ENCODE measurements around the gene NBAS. TPM values are rescaled to one million over a fixed set of nuclear protein-coding genes. Genes with fewer than 3 reads are reported as not detected.

NBAS gene
- total and polyA plus RNA-seq, 9 of the 15 experiments (the other 6 are each of a cell fraction or from before 2014, with no cell fraction given), result 15.3 to 94.4 (median 69.9) TPM

DNA sequence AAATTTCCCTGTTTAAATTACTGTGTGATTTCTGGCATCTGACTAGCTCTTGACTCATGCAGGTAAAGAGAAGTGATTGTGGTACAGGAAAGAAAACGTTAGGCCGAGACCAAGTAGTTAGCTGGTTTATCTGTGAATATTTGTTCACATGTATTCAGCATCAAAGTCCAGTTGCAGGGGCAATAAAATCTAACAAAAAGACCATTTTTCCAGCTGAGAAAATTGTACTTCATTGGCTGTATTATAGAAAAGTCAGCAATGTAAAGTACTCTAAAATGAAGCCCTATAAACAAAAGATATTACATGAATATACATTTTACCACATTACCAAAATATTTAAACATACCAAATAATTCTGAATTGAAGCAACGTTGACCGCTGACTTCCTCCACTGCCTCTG is 88.3 kb downstream of the NBAS start (continued):
- TF ChIP-seq, protein P1, sequence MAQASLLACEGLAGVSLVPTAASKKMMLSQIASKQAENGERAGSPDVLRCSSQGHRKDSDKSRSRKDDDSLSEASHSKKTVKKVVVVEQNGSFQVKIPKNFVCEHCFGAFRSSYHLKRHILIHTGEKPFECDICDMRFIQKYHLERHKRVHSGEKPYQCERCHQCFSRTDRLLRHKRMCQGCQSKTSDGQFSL (CRISPR knock-in tag; IDR thresholded peaks at IDR 0.05), result no peak
- TF ChIP-seq, protein P1 (tag; IDR thresholded peaks at IDR 0.05), result no peak
- TF ChIP-seq NFIC (IDR thresholded peaks at IDR 0.05) (no peak), TCF3 (CRISPR knock-in tag; IDR thresholded peaks at IDR 0.05) (no peak), ARID1B (IDR thresholded peaks at IDR 0.05) (no peak), ZNF586 (CRISPR knock-in tag; conservative IDR thresholded peaks at IDR 0.05) (no peak)

DNA sequence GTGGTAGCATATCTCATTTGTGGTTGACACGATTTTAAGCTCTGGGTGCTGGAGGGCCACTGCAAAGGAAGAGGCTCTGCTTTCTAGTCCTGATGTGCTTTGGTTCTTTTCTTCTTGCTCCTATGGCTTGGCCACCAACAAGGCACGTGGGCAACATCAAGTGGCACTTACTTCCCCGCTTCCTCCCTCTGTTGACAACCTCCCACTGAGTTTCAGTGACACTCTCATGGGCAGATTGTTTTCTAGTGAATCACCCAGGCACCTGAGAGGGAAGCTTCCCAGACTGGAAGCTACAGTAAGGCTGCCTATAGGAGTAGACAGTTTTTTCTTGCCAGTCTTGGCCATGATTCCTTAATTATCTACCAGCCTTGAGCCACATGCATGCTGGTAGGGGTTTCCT is 89.0 kb downstream of the NBAS start:
- ChIA-PET POLR2A (interaction anchor here (0.8 to 1.2 kb wide), 2 partner anchors 8 to 10 kb away, joined by 4 to 5 read pairs; no protein-coding TSS in a partner anchor), CTCF (ENCODE audit: low intra/inter-chr PET ratio) (interaction anchor here (0.6 kb wide), 1 partner anchor 16 kb away, joined by 4 read pairs; no protein-coding TSS in a partner anchor)
- BruUV-seq (replicated peaks), result no TSS peak
- peaks cover 86% of the 10 kb centered on the region for H3K36me3 ChIP-seq (ENCODE audit: control insufficient read depth, insufficient read depth, low read length)
- H3K27ac ChIP-seq (ENCODE audit: extremely low read depth, low read depth, low read length), result no peak overlapping the region
- H3K9me3 ChIP-seq (replicated peaks; ENCODE audit: control insufficient read depth, insufficient read depth, low read depth, low read length), result no peaks in the 10 kb centered on the region
- in situ Hi-C loops (cut with MboI) (no loop called here), intact Hi-C loops (cut with micrococcal nuclease) (no loop called here)
- DNase-seq (ENCODE audit: extremely low read depth in 1 of 4, low spot score in 3 of 4) (no peak), FAIRE-seq (no peak), ATAC-seq (no peak; the same call in 2 of the 3 replicates)
- no peaks in the 10 kb centered on the region for H3K79me2 ChIP-seq (ENCODE audit: control insufficient read depth, insufficient read depth, low read length)
- H3K4me3 ChIP-seq, result no peak overlapping the region
- no peak overlapping the region for H3K9ac ChIP-seq (ENCODE audit: insufficient read depth in 1 of 2, low read depth in 2 of 2, low read length in 2 of 2)
- H3K4me1 ChIP-seq (replicated peaks in 1 of 2; ENCODE audit: control insufficient read depth in 2 of 2, insufficient read depth in 2 of 2, low read length in 2 of 2), result no peaks in the 10 kb centered on the region
- no peak overlapping the region for H2AFZ ChIP-seq (ENCODE audit: low read depth, low read length)
- no peaks in the 10 kb centered on the region for H4K20me1 ChIP-seq (replicated peaks; ENCODE audit: control insufficient read depth, insufficient read depth, low read length)
- H3K4me2 ChIP-seq (ENCODE audit: insufficient read depth, low read length), result no peak overlapping the region
- WGBS (ENCODE audit: insufficient coverage, low coverage, missing lambda C conversion rate), result 86% methylated on average over 3 of the region's 3 CpGs
- no peak for TF ChIP-seq MCM7 (IDR thresholded peaks at IDR 0.05)
- TF ChIP-seq, protein P2, sequence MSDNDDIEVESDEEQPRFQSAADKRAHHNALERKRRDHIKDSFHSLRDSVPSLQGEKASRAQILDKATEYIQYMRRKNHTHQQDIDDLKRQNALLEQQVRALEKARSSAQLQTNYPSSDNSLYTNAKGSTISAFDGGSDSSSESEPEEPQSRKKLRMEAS (CRISPR knock-in tag; IDR thresholded peaks at IDR 0.05), result no peak
- no peak for TF ChIP-seq TBP (optimal IDR thresholded peaks at IDR 0.05; ENCODE audit: low read depth, low read length)
- no peak for TF ChIP-seq MAFG (tag; conservative IDR thresholded peaks at IDR 0.05)
- TF ChIP-seq CHD1 (IDR thresholded peaks at IDR 0.05; ENCODE audit: low read length), result no peak
- no peak for TF ChIP-seq CXXC5 (CRISPR knock-in tag; IDR thresholded peaks at IDR 0.05)
- no peak for TF ChIP-seq NR1H2 (CRISPR knock-in tag; IDR thresholded peaks at IDR 0.05)
- TF ChIP-seq ZNF668 (CRISPR knock-in tag; IDR thresholded peaks at IDR 0.05), result no peak
- TF ChIP-seq, protein P3, sequence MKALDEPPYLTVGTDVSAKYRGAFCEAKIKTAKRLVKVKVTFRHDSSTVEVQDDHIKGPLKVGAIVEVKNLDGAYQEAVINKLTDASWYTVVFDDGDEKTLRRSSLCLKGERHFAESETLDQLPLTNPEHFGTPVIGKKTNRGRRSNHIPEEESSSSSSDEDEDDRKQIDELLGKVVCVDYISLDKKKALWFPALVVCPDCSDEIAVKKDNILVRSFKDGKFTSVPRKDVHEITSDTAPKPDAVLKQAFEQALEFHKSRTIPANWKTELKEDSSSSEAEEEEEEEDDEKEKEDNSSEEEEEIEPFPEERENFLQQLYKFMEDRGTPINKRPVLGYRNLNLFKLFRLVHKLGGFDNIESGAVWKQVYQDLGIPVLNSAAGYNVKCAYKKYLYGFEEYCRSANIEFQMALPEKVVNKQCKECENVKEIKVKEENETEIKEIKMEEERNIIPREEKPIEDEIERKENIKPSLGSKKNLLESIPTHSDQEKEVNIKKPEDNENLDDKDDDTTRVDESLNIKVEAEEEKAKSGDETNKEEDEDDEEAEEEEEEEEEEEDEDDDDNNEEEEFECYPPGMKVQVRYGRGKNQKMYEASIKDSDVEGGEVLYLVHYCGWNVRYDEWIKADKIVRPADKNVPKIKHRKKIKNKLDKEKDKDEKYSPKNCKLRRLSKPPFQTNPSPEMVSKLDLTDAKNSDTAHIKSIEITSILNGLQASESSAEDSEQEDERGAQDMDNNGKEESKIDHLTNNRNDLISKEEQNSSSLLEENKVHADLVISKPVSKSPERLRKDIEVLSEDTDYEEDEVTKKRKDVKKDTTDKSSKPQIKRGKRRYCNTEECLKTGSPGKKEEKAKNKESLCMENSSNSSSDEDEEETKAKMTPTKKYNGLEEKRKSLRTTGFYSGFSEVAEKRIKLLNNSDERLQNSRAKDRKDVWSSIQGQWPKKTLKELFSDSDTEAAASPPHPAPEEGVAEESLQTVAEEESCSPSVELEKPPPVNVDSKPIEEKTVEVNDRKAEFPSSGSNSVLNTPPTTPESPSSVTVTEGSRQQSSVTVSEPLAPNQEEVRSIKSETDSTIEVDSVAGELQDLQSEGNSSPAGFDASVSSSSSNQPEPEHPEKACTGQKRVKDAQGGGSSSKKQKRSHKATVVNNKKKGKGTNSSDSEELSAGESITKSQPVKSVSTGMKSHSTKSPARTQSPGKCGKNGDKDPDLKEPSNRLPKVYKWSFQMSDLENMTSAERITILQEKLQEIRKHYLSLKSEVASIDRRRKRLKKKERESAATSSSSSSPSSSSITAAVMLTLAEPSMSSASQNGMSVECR (CRISPR knock-in tag; IDR thresholded peaks at IDR 0.05), result no peak
- H3K9me1 ChIP-seq (ENCODE audit: control insufficient read depth, insufficient read depth, low read length), result no peaks in the 10 kb centered on the region
- H3K27me3 ChIP-seq (ENCODE audit: control insufficient read depth in 2 of 2, insufficient read depth in 2 of 2, low read length in 2 of 2), result no peaks in the 10 kb centered on the region

Measured in K562 (cell line).